Activated CD8-positive, alpha-beta memory T cell treated with anti-CD3 and anti-CD28 coated beads, Interleukin-2, amount 50 U/mL, for 48 hours (primary cell): ENCODE data around the gene L1CAM.

Source experiments
- DNase-seq: peaks from one replicate; pipeline ENCODE4 v3.0.0-alpha.2; 2020

The L1CAM gene

DNA sequence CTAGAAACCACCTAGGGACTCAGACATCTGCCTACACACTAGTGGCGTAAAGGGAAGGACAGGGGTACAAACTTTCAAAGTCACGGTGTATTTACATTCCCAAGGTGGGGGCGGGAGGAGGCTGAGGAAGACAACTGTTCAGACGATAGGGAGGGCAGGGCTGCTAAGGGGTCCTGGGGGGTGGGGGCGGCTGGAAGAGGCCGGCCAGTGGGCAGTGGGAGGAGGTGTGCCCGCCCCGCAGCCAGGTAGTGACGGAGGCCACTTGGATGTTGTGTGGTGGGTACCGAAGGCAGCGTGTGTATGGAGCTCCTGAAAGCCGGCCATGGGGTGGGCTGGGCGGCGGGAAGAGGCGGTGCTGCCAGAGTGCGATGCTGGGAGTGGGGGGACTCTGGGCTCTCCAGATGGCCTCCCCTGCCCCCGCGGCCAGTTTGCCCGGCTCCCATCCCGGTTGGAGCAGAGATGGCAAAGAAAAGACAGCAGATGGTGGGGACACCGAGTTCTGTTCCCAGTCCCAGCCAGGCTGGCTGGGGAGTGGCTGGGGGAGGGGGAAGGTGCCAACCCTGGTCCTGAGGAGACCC, 24.2 kb downstream of the L1CAM start:
- DNase-seq: no peak

DNA sequence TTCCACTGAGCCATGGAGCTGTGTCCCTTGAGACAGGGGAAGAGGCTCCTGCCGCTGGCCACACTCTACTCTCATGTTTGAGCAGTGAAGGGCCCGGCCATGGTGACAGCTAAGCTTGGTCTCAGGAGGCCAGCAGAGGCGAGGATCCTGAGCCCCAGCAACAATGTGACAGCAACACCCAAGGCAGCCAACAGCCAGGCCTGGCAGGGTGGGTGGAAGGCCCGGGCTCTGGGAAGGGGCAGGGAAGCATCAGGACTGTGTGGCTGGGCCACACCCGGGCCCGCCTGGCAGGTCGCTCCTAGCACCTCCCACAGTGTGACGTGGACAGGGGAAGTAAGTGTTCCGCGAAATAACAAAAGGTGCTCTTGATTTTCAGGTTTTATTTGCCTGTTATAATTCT, 24.8 kb downstream of the L1CAM start:
- no peak for DNase-seq

DNA sequence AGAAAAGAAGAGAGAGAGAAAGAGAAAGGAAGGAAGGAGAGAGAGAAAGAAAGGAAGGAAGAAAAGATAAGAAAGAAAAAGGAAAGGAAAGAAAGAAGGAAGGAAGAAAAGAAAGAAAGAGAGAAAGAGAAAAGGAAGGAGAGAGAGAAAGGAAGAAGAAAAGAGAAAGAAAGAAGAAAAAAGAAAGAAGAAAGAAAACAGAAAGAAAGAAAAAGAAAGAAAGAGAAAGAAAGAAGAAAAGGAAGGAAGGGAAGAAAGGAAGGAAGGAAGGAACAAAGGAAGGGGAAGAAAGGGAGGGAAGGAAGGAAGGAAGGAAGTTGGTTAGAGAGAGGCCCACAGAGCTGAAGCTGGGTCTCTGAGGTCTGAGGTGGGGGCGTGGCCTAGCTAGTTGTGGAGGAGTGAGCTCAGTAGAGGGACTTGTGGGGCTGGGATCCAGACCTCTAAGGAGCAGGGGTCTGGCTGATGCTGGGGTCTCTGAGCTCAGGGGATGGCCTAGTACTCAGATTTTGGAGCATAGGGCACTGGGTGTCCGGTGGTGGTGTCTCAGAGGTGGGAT, 28.5 kb downstream of the L1CAM start:
- DNase-seq: no peak

DNA sequence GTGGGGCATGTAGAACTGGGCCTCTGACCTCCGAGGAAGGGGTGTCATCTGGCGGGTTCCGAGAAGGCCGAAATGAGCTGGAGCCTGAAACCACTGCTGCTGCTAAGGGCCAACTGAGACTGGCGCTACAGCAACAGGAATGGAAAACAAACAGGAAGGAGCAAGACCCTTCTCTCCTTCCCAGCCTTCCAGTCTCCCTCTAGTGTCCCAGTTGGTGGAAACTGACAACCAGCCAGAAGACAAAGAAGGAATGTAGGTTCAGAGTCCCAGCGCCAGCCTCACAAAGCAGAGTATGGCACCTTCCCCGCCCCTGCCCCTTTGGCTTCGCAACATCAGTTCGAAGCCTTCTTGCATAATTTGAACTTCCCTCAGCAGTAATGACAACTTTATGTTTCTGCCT, 31.3 kb downstream of the L1CAM start:
- no peak for DNase-seq

DNA sequence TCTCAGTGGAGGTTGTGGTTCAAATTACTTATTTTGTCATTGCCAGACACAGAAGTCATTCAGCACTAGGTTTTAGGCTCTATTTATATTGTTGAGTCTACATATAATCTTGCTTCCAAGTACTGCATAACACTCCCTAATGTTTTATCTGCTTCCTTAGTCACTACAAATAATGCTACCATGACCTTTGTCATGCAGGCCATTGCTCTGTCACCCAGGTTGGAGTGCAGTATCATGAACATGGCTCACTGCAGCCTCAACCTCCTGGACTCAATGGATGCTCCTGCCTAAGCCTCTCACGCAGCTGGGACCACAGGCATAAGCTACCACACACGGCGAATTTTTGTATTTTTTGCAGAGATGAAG, 32.1 kb downstream of the L1CAM start:
- DNase-seq: no peak

DNA sequence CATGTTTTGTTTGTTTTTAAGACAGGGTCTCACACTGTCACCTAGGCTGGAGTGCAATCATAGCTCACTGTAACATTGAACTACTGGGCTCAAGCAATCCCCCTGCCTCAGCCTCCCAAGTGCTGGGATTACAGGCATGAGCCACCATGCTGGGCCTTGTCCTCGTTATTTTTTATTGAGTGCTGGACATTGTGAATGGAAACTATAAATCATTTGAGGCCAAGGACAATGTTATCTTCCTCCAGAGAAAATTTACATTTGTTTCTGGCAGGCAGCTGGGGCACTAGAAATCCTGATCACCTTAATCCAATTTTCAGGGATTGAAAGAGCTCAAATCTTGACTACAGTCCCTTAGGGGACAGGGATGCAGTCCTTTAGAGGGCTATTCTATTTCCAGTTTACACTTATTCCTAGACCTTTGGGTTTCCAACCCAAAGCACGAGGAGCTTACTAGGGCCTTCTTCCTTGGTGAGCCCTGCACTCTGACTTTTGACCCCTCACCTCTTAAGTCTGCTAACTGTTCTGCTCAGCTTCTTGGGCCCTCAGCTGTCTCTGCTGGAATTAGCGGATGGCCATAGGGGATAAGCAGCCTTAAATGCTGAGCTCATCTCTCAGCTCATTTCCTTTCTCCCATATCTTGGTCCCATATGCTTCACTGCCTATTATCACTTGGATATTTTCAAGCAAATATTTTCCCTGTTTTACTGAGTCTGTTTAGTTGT, 32.6 kb downstream of the L1CAM start:
- no peak for DNase-seq

DNA sequence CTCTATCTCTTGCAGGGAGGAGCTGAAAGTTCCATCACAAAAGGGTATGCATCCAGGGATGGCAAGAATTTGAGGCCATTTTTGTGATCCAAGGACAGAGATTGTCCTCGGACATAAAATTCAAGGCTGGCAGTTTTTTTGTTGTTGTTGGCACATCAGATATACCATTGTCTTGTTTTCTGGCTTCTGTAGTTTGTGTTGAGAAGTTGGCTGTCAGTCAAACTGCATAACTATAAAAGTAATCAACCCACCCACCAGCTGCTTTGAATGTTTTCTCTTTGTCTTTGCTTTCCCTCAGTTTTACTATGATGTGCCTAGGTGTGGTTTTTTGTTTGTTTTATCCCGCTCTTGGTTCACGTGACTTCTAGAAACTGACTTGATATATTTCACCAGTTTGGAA, 34.0 kb downstream of the L1CAM start:
- DNase-seq: no peak

DNA sequence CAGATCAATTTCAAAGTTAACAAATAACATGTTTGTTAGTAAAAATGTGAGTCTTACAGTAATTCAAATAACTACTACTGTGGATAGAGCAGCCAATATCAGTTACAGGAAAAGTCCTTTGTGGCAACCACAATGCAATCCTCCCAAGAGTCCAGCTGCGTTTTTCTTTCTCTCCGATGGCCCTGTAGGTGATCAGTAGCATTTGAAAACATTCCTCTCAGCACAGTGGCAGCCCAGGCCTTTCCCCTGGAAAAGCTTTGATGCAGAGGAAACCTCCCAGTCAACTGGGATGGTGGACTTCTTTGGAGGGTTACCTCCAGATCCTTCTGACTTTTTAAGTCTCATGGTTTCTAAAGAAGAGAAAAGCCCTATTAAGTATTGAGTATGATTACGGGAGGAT, 37.6 kb downstream of the L1CAM start:
- no peak for DNase-seq

DNA sequence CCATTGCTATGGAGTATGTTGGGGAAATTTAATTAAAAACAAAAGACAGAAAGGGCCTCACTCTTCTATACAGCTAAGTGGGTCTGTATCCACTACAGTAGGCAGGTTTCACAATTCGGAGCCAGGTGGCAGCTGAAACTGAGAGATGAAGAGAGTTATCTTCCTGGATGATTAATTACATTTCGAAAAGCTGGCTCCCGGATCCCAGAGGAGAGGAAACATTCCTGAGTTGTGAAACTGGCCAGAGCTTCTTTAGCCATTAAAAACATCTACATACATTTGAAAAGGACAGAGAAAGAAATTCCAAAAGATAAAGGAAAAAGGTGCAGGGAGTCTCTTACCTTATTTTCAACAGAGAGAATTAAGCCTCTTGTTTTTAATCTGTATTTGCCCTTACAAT, 40.1 kb downstream of the L1CAM start:
- DNase-seq: no peak

DNA sequence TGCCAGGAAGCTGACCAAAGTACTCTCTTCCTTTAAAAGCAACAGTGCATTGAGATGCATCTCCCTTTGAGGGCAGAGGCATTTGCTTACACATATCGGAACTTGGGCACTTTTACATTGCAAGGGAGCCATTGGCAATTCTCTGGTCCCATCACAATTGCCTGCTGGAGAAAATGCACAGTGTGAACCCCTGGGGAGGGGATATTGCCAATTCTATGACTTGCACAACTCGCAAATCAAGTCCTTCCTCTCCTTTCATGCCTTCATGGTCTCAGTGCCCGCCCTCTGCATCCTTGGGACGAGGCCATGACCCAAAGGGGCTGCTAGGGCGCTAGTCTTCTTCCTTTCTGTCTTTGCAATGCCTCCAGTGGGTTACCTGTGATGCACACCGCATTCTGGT, 40.8 kb downstream of the L1CAM start:
- DNase-seq: no peak

DNA sequence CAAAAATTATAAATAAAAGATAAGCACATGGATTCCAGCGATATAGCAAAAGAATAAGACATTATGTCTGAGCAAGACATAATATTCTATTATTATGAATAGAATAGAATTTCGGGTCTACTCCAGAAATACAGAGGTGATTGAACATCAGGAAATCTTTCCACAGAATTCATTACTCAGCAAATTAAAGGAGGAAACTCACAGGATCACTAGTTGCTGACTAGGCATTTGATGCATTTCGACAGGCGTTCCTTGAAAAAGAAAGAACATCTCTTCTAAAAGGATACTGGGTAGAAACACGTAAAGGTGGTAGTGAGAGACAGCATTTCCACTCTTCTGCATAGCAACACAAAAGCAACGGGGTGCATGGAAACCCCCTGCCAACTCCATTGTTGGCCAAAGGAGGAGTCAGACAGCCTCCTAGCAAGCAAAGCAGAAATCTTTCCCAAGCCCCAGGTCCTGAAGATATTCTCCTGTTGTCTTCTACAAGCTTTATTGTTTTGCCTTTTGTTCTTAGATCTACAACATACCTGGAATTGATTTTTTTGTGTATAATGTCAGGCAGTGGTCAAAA, 41.4 kb downstream of the L1CAM start:
- DNase-seq: no peak

DNA sequence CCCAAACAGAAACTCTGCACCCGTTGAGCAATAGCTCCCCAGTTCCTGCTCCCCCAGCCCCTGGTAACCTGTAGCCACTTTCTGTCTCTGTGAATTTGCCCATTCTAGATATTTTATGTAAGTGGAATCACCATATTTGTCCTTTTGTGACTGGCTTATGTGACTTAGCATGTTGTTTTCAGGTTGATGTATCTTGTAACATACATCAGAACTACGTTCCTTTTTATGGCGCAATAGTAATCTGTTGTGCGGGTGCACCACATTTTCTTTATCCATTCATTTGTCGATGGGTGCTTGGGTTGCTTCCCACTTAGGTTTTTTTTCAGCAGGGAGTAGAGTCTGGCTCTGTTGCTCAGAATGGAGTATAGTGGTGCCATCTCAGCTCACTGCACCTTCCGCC, 49.1 kb downstream of the L1CAM start:
- no peak for DNase-seq

DNA sequence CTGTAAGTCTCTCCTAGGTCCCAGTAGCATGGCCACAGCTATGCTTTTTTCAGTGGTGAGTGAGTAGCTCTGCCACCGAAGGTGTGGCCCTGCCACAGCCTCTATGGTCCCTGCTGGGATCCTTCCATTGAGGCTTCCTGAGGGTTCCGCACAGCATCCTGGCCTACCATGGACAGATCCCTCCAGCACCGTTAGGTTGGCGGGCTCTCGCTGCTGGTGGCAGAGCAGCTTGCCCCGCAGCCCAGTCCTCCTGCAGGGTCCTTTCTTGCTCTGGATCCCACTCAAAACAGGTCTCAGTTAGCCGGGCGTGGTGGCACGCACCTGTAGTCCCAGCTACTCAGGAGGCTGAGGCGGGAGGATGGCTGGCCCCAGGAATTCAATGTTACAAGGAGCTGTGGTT, 53.2 kb downstream of the L1CAM start:
- no peak for DNase-seq

DNA sequence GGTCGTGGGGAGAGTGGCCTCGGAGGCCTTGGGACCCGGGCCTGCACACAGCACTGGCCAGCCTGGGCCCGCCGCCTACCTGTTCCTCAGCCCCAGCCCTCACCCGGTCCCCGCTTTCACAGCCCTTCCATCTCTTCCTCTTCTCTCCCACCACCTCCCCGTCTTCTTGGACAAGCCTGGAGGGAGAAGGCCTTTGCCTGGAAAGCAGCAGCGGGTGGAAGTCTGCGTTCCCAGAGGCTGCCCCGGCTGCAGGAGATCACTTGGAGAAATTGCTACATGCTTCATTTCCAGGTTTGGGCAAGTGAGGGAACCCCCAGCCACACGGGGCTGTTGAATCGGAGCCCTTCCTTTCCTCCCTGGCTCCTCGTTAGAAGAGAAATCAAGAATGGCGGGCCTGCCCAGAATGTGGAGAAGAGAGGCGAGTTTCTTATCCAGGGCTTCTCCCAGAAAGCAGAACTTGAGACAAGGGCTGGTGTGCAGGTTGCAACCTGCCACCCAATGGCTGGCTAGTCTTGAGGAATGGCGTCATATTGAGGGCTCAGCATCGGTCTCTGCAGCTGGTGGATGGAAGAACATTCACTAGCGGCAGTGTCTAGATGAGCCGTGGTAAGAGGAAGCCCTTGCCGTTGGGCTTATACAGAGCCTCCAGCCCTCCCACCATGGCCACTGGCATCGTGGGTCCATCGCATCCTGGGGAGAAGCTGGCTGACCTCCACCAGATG, 54.4 kb downstream of the L1CAM start:
- DNase-seq: no peak

DNA sequence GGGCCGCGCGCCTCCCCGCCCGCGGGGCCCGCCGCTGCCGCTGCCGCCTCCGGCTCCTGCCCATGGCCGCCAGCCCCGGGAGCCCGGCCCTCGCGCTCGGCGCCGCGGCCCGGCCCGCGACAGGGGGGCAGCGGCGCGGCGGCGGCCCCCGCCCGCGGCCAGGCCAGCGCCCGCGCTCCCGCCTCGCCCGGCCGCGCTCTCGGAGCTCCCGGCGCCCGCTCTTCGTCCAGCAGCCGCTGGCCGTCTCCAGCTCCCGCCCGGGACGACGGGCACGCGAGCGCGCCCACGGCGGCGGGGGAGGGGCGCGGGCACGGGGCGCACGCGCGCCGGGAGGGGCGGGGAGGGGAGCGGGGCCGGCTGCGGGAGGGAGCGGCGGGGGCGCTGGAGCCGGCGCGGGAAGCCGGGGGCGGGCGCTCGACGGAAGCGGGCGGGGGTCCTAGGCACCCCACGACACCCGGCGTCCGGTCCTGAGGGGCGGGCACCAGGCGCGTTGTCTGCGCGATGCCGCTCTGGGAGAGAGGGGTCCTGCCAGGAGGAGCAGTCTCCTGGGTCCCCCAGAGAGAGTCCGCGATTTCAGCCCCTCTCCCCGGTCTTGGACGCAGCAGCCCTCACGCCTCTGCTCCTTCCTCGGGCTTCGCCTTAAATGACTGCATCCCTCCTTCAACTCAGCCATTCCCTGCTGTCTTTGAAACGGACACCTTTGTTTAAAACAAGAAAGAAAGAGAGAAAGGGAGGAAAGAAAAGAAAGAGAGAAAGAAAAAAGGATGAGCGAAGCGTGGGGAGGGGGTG, 55.1 kb downstream of the L1CAM start:
- no peak for DNase-seq

DNA sequence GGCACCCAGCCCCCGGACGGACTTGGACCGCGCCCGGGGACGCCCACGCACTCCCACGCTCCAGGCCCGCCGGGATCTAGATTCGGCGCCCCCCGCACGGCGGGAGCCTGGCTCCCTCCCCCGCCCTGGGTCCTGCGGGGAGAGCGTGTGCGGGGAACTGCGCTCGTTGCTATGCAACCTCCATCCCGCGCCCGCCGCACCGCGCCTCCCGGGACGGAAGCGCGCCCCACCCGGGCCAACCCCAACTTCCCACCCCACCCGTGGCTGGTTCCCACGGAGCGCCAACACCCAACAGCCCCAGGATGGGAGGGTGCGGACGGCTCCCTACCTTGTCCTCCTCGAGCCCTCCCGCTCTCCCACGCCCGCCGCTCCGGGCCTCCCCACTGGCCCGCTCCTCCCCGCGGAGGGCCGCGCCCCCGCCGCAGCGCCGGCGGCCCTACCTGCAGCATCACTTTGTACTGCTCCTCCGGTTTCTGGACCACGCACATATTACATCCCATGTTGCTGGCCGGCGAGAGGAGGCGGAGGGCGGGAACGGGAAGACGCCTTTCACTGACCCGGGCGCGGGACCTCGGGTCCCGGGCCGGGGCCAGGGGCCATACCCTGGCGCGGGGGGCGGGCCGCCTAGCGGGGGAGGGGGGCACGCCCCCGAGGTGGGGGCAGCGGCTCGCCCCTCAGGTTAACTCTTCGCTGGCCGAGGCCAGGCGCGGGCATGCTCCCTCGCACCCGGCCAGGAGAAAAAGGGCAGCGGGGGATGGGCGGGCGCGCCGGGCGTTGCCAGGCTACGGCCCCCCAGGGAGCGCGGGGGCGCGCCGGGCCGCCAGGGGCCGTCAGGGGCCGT, 56.0 kb downstream of the L1CAM start, which contains the start of gene PDZD4:
PDZD4 (minus strand) TSS at position 746 of the 841 bp plus-strand sequence; CDS start at position 500, 246 bp downstream.
- no peak for DNase-seq

DNA sequence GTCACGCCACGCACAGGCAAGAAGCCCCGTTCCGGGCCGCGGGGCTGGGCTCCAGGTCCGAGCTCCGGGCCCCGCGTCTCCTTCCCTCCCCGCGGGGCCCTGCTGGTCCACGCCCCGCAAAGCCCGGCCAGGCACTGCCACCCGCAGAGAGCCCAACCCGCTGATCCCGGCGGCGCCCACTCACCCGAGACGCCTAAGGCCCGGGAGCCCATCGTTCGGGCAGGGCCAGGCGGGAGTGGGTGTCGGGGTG, 56.5 kb downstream of the L1CAM start:
- no peak for DNase-seq

DNA sequence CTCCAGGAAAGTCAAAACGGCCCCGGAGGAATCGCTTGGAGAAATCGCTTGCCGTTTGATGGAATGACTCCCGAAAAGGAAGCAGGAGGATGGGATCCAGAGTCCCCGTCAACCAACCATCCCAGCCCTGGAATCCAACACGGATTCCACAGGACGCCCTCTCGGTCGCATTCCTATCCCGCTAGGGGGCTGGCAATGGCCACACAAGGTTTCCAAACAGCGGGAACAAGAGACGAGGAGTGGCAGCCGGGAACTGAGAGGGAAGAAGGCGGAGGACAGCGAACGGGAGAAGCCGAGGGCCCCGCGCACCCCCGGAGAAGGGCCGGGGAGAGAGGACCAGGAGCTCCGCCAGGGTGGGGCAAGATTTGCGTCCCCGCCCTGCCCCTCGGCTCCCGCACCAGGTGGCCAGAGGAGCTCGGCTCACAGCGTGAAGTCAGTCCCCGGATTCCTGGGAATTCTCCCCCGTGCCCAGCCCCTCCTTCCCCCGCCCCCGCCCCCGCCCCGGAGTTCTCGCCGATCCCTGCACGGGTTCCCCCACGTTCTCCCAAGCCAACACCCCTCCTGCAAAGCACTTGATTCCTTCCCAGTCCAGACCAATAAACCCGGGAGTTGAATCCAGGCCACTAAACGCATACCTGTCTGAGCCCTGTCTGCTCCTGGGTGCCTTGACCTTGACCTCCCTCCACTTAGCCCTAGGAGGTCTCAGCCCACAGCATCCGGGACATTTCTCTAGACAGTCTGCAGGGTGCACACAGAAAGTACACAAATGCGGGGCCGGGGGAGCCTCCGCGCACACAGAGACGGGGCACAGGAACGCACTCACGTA, 57.0 kb downstream of the L1CAM start:
- DNase-seq: no peak

DNA sequence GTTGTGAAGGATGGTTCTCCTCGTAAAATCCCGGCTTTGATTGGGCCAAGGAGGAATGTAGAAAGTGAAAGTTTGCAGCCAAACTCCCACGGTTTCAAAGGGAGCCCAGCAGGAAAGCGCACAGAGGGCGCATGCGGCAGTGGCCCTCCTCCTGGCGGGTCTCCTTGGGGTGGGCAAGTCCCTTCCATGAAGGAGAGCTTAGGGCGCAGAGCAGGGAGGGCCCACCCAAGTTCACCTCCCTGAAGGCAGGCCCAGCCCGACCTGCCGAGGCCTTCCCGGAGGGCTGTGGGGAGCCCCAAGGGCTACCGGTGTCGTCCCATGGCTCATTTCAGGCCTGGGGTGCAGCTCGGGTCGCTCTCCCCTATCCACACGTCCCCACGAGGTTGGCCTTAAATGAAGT, 57.7 kb downstream of the L1CAM start:
- no peak for DNase-seq

DNA sequence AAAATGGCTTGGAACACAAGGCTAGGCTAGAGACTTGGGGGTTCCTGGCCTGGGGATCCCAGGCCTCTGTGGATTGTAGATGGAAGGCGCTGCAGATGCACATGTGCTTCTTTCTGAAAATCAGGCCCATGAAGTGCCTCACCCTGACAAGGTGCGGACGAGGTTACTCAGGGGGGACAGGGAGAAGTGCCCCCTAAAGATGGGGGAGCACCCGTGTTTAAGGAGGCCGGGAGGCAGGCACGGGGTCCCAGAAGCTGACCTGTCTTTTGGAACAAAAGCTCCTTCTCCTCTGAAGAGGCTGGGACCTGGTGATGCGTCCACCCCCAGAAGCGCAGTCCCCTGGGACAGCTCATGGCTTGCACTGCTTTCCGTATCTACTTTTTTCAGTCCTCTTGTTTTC, 58.1 kb downstream of the L1CAM start:
- DNase-seq: no peak

DNA sequence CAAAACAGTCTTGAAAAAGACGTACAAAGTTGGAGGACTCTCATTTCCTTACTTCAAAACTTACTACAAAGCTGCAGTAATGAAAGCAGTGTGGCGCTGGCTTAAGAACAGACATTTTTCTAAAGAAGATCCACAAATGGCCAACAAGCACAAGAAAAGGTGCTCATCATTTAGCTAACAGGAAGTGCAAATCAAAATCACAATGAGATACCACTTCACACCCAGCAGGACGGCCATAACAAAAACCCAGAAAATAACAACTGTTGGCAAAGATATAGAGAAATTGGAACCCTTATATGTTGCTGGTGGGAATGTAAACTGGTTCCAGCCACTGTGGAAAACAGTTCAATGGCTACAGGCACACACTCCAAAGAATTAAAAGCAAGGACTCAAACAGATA, 59.0 kb downstream of the L1CAM start:
- no peak for DNase-seq
